Natural killer cell (primary cell): ENCODE measurements around the gene VWA1. TPM values are rescaled to one million over a fixed set of nuclear protein-coding genes. Genes with fewer than 3 reads are reported as not detected.

Experiments used
- ATAC-seq, 3 donors: fragments of 150-1000 bp in 2 of 3; fragments of 200-7000 bp in 1 of 3; cut with Tn5 transposase; 1 replicate in 1 of 3; 2 replicates in 2 of 3; pipeline ENCODE4 v1.10.0; 2021; ENCODE audit warnings: mild to moderate bottlenecking in 2 of 3, moderate library complexity in 2 of 3
- DNase-seq, 2 donors: peaks; one replicate each; pipeline versions ENCODE4 v3.0.0 to v3.0.0-alpha.2; 2013 to 2021; ENCODE audit warnings: mixed read lengths in 1 of 2
- H3K27ac ChIP-seq: one replicate; pipeline ENCODE4 v1.5.1; 2013; ENCODE audit warnings: mild to moderate bottlenecking, low read length
- H3K27me3 ChIP-seq: one replicate; pipeline ENCODE4 v1.6.1; 2013; ENCODE audit warnings: low read length; ENCODE audit not compliant: control insufficient read depth, insufficient read depth
- H3K36me3 ChIP-seq: one replicate; pipeline ENCODE4 v1.6.1; 2013; ENCODE audit warnings: low read length; ENCODE audit not compliant: control insufficient read depth, insufficient read depth
- H3K4me1 ChIP-seq: one replicate; pipeline ENCODE4 v1.6.1; 2013; ENCODE audit warnings: low read length; ENCODE audit not compliant: control insufficient read depth, insufficient read depth
- H3K4me3 ChIP-seq: one replicate; pipeline ENCODE4 v1.5.1; 2013; ENCODE audit warnings: low read length
- H3K9me3 ChIP-seq: one replicate; pipeline ENCODE4 v1.6.1; 2013; ENCODE audit warnings: low read length; ENCODE audit not compliant: control insufficient read depth, insufficient read depth
- H3K27ac Mint-ChIP-seq, 2 donors: one replicate each; pipeline ENCODE4 v1.8.0; 2022; ENCODE audit warnings: mild to moderate bottlenecking in 2 of 2, mixed read lengths in 2 of 2, moderate library complexity in 1 of 2
- H3K27me3 Mint-ChIP-seq, 2 donors: one replicate each; pipeline ENCODE4 v1.8.0; 2022; ENCODE audit warnings: low read depth in 2 of 2, mixed read lengths in 2 of 2
- H3K36me3 Mint-ChIP-seq: one replicate; pipeline ENCODE4 v1.8.0; 2022; ENCODE audit warnings: mixed read lengths
- H3K4me1 Mint-ChIP-seq, 2 donors: one replicate each; pipeline ENCODE4 v1.8.0; 2022; ENCODE audit warnings: mixed read lengths in 2 of 2
- H3K4me3 Mint-ChIP-seq: one replicate; pipeline ENCODE4 v1.8.0; 2022; ENCODE audit warnings: mild to moderate bottlenecking, moderate library complexity, mixed read lengths
- H3K9me3 Mint-ChIP-seq, 2 donors: one replicate each; pipeline ENCODE4 v1.8.0; 2022; ENCODE audit warnings: mixed read lengths in 2 of 2
- WGBS: methylation state at CpG from one replicate; pipeline ENCODE4 v1.1.7; 2013; ENCODE audit warnings: missing lambda C conversion rate; ENCODE audit not compliant: insufficient coverage; 5-methylcytosine and 5-hydroxymethylcytosine counted together
- intact Hi-C: fragments of 100-400 bp; cut with micrococcal nuclease; formaldehyde crosslinking; loops from one replicate; pipeline ENCODE4 v1.14.2; 2022
- total RNA-seq, 4 donors: library from RNA; stranded (reverse); fragments of 120-200 nt in 1 of 4; gene quantifications; one replicate each; pipeline versions ENCODE4 v1.2.3 to v1.2.4, GENCODE V29; 2013 to 2022
- TF ChIP-seq, protein P1 (sequence below): fragments of 200-600 bp; IDR thresholded peaks from one replicate; pipeline ENCODE4 v1.8.0; 2022; ENCODE audit warnings: antibody characterized with exemption

The VWA1 gene
- total RNA-seq, 3 donors from 2014 or later (not counting 1 experiment from before 2014, with no cell fraction given): not detected

DNA sequence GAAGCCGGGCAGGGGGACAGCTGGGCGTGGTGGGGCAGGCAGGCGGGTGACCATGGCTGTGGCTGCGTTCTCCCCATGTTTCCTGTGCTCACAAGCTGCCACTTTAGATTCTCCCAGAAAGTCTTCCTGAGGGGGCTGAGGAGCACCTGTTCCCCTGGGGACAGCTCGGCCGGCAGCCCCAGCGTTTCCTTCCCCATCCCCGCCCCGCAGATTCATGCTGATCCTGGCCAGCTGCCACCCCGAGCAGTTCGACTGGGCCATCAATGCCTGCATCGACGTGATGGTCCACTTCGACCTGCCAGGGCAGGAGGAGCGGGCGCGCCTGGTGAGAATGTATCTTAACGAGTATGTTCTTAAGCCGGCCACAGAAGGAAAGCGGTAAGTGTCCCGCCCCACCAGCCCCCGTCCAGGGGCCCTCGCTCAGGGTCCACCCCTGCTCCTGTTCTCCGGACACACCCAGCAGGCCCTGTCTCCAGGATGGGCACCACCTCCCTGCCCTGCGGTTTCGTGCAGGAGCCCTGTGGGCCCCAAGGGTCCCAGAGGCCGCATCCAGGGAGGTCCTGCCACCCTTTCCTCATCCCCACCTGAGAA is 25.1 kb downstream of the VWA1 start:
- DNase-seq (no peak), ATAC-seq (no peak)
- no peak overlapping the region for H3K4me3 Mint-ChIP-seq
- H3K9me3 Mint-ChIP-seq: no peaks in the 10 kb centered on the region
- no peak overlapping the region for H3K27ac Mint-ChIP-seq
- no peaks in the 10 kb centered on the region for H3K27me3 ChIP-seq
- H3K4me3 ChIP-seq: no peak overlapping the region
- no peak overlapping the region for H3K27ac ChIP-seq
- peaks cover 0 to 3% of the 10 kb centered on the region in 2 donors for H3K27me3 Mint-ChIP-seq
- H3K4me1 ChIP-seq: peaks cover 6% of the 10 kb centered on the region
- no peaks in the 10 kb centered on the region for H3K9me3 ChIP-seq
- H3K36me3 ChIP-seq: no peaks in the 10 kb centered on the region
- intact Hi-C loops: no loop called here
- TF ChIP-seq, protein P1, sequence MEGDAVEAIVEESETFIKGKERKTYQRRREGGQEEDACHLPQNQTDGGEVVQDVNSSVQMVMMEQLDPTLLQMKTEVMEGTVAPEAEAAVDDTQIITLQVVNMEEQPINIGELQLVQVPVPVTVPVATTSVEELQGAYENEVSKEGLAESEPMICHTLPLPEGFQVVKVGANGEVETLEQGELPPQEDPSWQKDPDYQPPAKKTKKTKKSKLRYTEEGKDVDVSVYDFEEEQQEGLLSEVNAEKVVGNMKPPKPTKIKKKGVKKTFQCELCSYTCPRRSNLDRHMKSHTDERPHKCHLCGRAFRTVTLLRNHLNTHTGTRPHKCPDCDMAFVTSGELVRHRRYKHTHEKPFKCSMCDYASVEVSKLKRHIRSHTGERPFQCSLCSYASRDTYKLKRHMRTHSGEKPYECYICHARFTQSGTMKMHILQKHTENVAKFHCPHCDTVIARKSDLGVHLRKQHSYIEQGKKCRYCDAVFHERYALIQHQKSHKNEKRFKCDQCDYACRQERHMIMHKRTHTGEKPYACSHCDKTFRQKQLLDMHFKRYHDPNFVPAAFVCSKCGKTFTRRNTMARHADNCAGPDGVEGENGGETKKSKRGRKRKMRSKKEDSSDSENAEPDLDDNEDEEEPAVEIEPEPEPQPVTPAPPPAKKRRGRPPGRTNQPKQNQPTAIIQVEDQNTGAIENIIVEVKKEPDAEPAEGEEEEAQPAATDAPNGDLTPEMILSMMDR: no peak
- no peaks in the 10 kb centered on the region for H3K36me3 Mint-ChIP-seq
- 43% methylated on average over 27 of the region's 27 CpGs for WGBS
- no peaks in the 10 kb centered on the region for H3K4me1 Mint-ChIP-seq

DNA sequence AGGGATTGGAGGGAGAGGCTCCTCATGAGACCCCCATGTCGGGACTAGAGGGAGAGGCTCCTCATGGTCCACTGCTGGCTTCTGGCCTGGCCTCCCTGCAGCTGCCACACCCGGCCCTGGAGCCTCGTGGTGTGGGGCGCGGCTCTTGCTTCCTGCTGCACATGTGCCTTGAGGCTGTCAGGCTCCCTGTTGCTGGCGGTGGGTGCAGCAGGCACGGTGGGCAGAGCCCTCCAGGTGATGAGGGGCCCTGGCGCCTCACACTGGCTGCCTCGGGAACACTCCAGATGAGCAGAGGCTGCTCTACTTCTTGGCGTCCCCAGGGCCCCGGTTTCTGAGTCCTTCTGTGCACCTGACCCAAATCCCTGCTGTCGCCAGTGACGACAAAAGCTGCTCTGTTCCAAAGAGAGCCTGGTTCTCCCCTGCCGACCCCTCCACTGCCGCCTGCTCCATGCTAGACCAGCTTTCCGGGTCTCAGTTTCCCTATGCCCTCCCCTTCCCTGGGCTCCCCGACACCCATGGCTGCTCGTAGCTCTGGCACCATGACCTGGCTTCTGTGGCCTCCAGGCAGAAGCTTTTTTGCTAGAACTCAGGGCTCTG is 26.3 kb downstream of the VWA1 start:
- TF ChIP-seq, protein P1: no peak
- Histone ChIP-seq H3K27me3 (no peaks in the 10 kb centered on the region), H3K4me1 (peaks cover 6% of the 10 kb centered on the region), H3K4me3 (no peak overlapping the region), H3K27ac (no peak overlapping the region), H3K9me3 (no peaks in the 10 kb centered on the region), H3K36me3 (no peaks in the 10 kb centered on the region)
- intact Hi-C loops: no loop called here
- peak overlapping the region in 1 of 2 donors; percentile 35 for H3K27ac Mint-ChIP-seq
- H3K36me3 Mint-ChIP-seq: no peaks in the 10 kb centered on the region
- H3K4me1 Mint-ChIP-seq: no peaks in the 10 kb centered on the region
- DNase-seq: no peak
- H3K4me3 Mint-ChIP-seq: no peak overlapping the region
- whole genome bisulfite sequencing: 71% methylated on average over 18 of the region's 18 CpGs
- no peak for ATAC-seq
- peaks cover 0 to 5% of the 10 kb centered on the region in 2 donors for H3K27me3 Mint-ChIP-seq
- H3K9me3 Mint-ChIP-seq: no peaks in the 10 kb centered on the region

DNA sequence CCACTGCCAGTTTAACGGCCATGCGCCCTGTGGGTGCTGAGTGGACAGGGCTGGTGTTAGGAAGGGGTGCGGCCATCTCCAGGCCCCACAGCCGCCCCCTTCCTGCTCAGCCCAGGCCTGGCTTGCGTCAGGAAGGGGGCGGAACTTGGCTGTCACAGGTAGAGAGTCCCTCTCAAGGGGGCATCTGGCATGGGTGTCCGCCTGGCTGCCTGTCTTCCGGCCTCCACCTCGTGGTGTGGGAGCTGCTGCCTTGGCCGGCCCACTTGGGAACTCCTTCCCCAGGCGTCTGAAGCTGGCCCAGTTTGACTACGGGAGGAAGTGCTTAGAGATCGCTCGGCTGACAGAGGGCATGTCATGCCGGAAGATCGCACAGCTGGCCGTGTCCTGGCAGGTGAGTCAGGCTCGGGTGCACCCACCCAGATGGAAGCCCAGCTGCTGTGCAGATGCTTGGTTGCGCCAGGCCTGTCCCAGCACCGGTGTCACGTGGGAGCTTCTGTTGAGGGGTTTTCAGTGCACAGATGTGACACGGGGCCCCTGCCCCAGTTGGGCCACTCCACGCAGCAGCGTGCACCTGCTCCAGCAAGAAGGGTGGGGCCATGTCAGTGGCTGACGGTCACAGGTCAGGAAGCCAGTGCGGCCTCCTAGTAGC is 27.0 kb downstream of the VWA1 start:
- H3K36me3 ChIP-seq: no peaks in the 10 kb centered on the region
- no peaks in the 10 kb centered on the region for H3K27me3 ChIP-seq
- no peaks in the 10 kb centered on the region for H3K36me3 Mint-ChIP-seq
- peak overlapping the region in 1 of 2 donors; percentile 35 for H3K27ac Mint-ChIP-seq
- TF ChIP-seq, protein P1: no peak
- whole genome bisulfite sequencing: 82% methylated on average over 26 of the region's 26 CpGs
- peak overlapping the region; percentile 25 for H3K4me3 Mint-ChIP-seq
- no peak overlapping the region for H3K4me3 ChIP-seq
- no peak overlapping the region for H3K27ac ChIP-seq
- DNase-seq (no peak), ATAC-seq (peak in 2 of 3 donors; percentile 66 to 79)
- no peaks in the 10 kb centered on the region for H3K9me3 ChIP-seq
- no peaks in the 10 kb centered on the region for H3K4me1 Mint-ChIP-seq
- peaks cover 0 to 5% of the 10 kb centered on the region in 2 donors for H3K27me3 Mint-ChIP-seq
- H3K4me1 ChIP-seq: peaks cover 6% of the 10 kb centered on the region
- intact Hi-C loops: no loop called here
- no peaks in the 10 kb centered on the region for H3K9me3 Mint-ChIP-seq
